ENCODE measurements around the gene TRAPPC5. TPM values are rescaled to one million over a fixed set of nuclear protein-coding genes. Genes with fewer than 3 reads are reported as not detected.

Gene TRAPPC5
- total and polyA plus RNA-seq, 5 donors = 93.4 to 121 (median 96.1) TPM

DNA sequence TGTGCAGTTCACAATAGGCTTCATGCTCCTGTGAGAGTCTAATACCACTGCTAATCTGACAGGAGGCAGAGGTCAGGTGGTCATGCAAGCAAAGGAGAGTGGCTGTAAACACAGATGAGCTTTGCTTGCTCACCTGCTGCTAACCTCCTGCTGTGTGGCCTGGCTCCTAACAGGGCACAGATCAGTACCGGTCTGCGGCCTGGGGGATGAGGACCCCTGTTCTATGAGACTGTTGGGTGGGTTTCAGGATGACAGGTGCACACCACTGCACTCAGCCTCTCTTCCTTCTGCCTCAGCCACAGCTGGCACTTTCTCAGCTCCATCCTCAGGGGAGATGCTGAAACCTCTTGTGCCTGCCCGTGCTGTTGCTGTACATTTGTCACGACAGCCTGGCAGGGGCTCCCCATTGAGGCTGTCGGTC, 41.6 kb downstream of the TRAPPC5 start:
- no peaks in the 10 kb centered on the region for H3K27me3 ChIP-seq (ENCODE audit: control insufficient read depth, insufficient read depth)
- no peak overlapping the region for H3K4me3 ChIP-seq (ENCODE audit: low read length)
- 56% methylated on average over 5 of the region's 5 CpGs for WGBS
- no peak for DNase-seq
- H3K4me1 ChIP-seq (ENCODE audit: control insufficient read depth, insufficient read depth, low read length) = no peaks in the 10 kb centered on the region
- no peaks in the 10 kb centered on the region for H3K9me3 ChIP-seq (ENCODE audit: control insufficient read depth, low read length)
- intact Hi-C loops (cut with DNase I) = no loop called here
- no peak for ATAC-seq
- H3K27ac ChIP-seq (ENCODE audit: low read length) = no peak overlapping the region

DNA sequence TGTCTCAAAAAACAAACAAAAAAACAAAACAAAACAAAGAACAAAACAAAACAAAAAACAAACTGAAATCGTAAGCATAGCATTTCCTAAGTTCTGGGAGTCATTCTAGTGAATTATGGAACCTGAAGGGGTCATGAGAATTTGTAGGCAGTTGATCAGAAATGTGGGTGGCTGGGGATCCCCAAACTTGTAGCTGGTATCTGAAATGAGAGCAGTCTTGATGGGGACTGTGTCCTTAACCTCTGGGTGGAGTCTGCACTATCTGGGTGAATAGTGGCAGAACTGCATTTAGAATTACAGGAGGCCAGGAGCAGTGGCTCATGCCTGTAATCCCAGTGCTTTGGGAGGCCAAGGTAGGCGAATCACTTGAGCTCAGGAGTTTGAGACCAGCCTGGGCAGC, 45.2 kb downstream of the TRAPPC5 start:
- Histone ChIP-seq H3K27ac (ENCODE audit: low read length) (no peak overlapping the region), H3K27me3 (ENCODE audit: control insufficient read depth, insufficient read depth) (peaks cover 2% of the 10 kb centered on the region), H3K4me3 (ENCODE audit: low read length) (no peak overlapping the region), H3K9me3 (ENCODE audit: control insufficient read depth, low read length) (no peaks in the 10 kb centered on the region), H3K4me1 (ENCODE audit: control insufficient read depth, insufficient read depth, low read length) (no peaks in the 10 kb centered on the region)
- ATAC-seq (no peak), DNase-seq (no peak)
- intact Hi-C loops (cut with DNase I) = no loop called here
- 48% methylated on average over 2 of the region's 2 CpGs for WGBS

- 17% methylated on average over 16 of the region's 16 CpGs for WGBS
- DNase-seq (peak in 1 of 3 donors; percentile 51), ATAC-seq (no peak)
- H3K27ac ChIP-seq (ENCODE audit: low read length) = no peak overlapping the region
- intact Hi-C loops (cut with DNase I) = no loop called here
- no peaks in the 10 kb centered on the region for H3K9me3 ChIP-seq (ENCODE audit: control insufficient read depth, low read length)
- H3K4me3 ChIP-seq (ENCODE audit: low read length) = no peak overlapping the region
- no peaks in the 10 kb centered on the region for H3K4me1 ChIP-seq (ENCODE audit: control insufficient read depth, insufficient read depth, low read length)
- peaks cover 2% of the 10 kb centered on the region for H3K27me3 ChIP-seq (ENCODE audit: control insufficient read depth, insufficient read depth)
Measured at GRCh38 chr19:7729211-7729610, 48.6 kb downstream of the TRAPPC5 start.

- intact Hi-C loops (cut with DNase I) = no loop called here
- DNase-seq (no peak), ATAC-seq (peak in 1 of 2 donors; percentile 20)
- WGBS = 6% methylated on average over 34 of the region's 34 CpGs
- Histone ChIP-seq H3K4me1 (ENCODE audit: control insufficient read depth, insufficient read depth, low read length) (no peaks in the 10 kb centered on the region), H3K27me3 (ENCODE audit: control insufficient read depth, insufficient read depth) (peaks cover 2% of the 10 kb centered on the region), H3K9me3 (ENCODE audit: control insufficient read depth, low read length) (no peaks in the 10 kb centered on the region), H3K4me3 (ENCODE audit: low read length) (no peak overlapping the region), H3K27ac (ENCODE audit: low read length) (no peak overlapping the region)
Measured at GRCh38 chr19:7729831-7730285, 49.2 kb downstream of the TRAPPC5 start.

- no peaks in the 10 kb centered on the region for H3K9me3 ChIP-seq (ENCODE audit: control insufficient read depth, low read length)
- peaks cover 2% of the 10 kb centered on the region for H3K27me3 ChIP-seq (ENCODE audit: control insufficient read depth, insufficient read depth)
- intact Hi-C loops (cut with DNase I) = no loop called here
- no peak overlapping the region for H3K4me3 ChIP-seq (ENCODE audit: low read length)
- H3K27ac ChIP-seq (ENCODE audit: low read length) = no peak overlapping the region
- WGBS = 4% methylated on average over 78 of the region's 78 CpGs
- DNase-seq (no peak), ATAC-seq (peak; percentile 16 to 28)
- no peaks in the 10 kb centered on the region for H3K4me1 ChIP-seq (ENCODE audit: control insufficient read depth, insufficient read depth, low read length)
Measured at GRCh38 chr19:7730286-7731217, 49.9 kb downstream of the TRAPPC5 start.

DNA sequence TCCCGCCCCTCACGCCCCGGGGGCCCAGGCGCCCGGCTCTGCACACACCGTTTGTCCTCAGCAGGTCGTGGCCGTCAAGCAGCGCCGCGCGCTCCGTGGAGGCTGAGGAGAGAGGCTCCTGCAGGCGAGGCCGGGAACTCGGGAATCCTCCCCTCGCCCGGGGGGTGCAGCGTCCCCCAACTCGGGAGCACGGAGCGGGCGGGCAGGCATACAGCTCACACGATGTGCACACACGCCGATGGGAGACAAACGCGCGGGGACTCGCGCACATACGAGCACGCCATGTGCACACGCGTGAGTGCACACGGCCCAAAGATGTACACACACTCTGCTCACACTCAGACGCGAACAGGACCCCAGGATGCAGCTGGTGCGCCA, 50.6 kb downstream of the TRAPPC5 start:
- ATAC-seq = no peak
- 58% methylated on average over 39 of the region's 39 CpGs for WGBS
- H3K27ac ChIP-seq (ENCODE audit: low read length) = no peak overlapping the region
- H3K27me3 ChIP-seq (ENCODE audit: control insufficient read depth, insufficient read depth) = peaks cover 2% of the 10 kb centered on the region
- peak in 1 of 3 donors; percentile 58 for DNase-seq
- no peaks in the 10 kb centered on the region for H3K4me1 ChIP-seq (ENCODE audit: control insufficient read depth, insufficient read depth, low read length)
- H3K9me3 ChIP-seq (ENCODE audit: control insufficient read depth, low read length) = no peaks in the 10 kb centered on the region
- no peak overlapping the region for H3K4me3 ChIP-seq (ENCODE audit: low read length)
- intact Hi-C loops (cut with DNase I) = no loop called here

GRCh38 chr19:7731615-7732014, 51.0 kb downstream of the TRAPPC5 start:
- H3K27me3 ChIP-seq (ENCODE audit: control insufficient read depth, insufficient read depth) = peaks cover 2% of the 10 kb centered on the region
- ATAC-seq (no peak), DNase-seq (no peak)
- no peaks in the 10 kb centered on the region for H3K4me1 ChIP-seq (ENCODE audit: control insufficient read depth, insufficient read depth, low read length)
- no peak overlapping the region for H3K4me3 ChIP-seq (ENCODE audit: low read length)
- 70% methylated on average over 5 of the region's 5 CpGs for WGBS
- intact Hi-C loops (cut with DNase I) = no loop called here
- H3K27ac ChIP-seq (ENCODE audit: low read length) = no peak overlapping the region
- no peaks in the 10 kb centered on the region for H3K9me3 ChIP-seq (ENCODE audit: control insufficient read depth, low read length)

DNA sequence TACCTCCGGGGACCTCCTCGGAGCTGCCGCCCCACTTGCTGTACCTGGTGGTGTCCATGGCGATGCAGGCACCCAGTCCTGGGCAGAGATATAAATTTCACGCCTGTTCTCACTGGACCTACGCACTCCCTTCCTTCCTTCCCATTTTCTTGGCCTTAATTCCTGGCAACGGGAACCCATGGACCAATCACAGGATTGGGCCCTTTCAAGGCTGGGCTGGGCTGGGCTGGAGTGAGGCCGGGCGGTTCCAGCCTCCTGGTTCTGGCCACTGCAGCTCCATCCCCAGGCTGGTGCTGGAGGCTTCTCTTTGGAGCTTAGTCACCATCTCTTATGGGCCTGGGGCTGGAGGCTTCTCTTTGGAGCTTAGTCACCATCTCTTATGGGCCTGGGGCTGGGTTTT, 51.4 kb downstream of the TRAPPC5 start, which contains the start of gene CLEC4G:
Gene CLEC4G (minus strand): TSS at position 66 of the 400 bp plus-strand sequence. CDS start 8 bp downstream, at position 58.
- DNase-seq = no peak
- Histone ChIP-seq H3K4me1 (ENCODE audit: control insufficient read depth, insufficient read depth, low read length) (no peaks in the 10 kb centered on the region), H3K4me3 (ENCODE audit: low read length) (no peak within 1 kb of the TSS), H3K9me3 (ENCODE audit: control insufficient read depth, low read length) (no peaks in the 10 kb centered on the region), H3K27me3 (ENCODE audit: control insufficient read depth, insufficient read depth) (peaks cover 2% of the 10 kb centered on the region), H3K27ac (ENCODE audit: low read length) (no peak within 1 kb of the TSS)
- ATAC-seq = no peak
- intact Hi-C loops (cut with DNase I) = no loop called here
- 49% methylated on average over 9 of the region's 9 CpGs for WGBS

DNA sequence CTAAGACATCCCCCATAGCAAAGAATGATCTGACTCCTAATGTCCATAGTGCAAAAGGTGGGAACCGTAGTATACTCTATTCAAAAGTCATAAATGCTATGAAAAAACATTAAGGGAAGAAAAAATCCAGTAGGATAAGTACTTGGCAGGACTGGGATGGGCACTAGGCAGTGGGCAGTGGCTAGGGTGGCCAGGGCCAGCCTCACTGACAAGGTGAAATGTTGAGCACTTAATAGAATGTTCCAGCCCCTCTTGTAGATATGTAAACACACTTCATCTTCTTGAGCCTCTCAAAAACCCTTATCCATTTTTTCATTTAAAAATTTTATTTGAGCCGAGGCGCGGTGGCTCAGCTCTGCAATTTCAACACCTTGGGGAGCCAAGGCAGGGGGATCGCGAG, 52.7 kb downstream of the TRAPPC5 start:
- 74% methylated on average over 6 of the region's 6 CpGs for WGBS
- intact Hi-C loops (cut with DNase I) = no loop called here
- H3K27me3 ChIP-seq (ENCODE audit: control insufficient read depth, insufficient read depth) = no peaks in the 10 kb centered on the region
- no peaks in the 10 kb centered on the region for H3K9me3 ChIP-seq (ENCODE audit: control insufficient read depth, low read length)
- ATAC-seq = no peak
- no peak overlapping the region for H3K4me3 ChIP-seq (ENCODE audit: low read length)
- no peak overlapping the region for H3K27ac ChIP-seq (ENCODE audit: low read length)
- no peaks in the 10 kb centered on the region for H3K4me1 ChIP-seq (ENCODE audit: control insufficient read depth, insufficient read depth, low read length)
- DNase-seq = no peak

- no peak for DNase-seq
- 45% methylated on average over 12 of the region's 12 CpGs for WGBS
- peak in 1 of 2 donors; percentile 15 for ATAC-seq
- Histone ChIP-seq H3K27ac (ENCODE audit: low read length) (no peak overlapping the region), H3K9me3 (ENCODE audit: control insufficient read depth, low read length) (no peaks in the 10 kb centered on the region), H3K4me1 (ENCODE audit: control insufficient read depth, insufficient read depth, low read length) (no peaks in the 10 kb centered on the region), H3K4me3 (ENCODE audit: low read length) (no peak overlapping the region), H3K27me3 (ENCODE audit: control insufficient read depth, insufficient read depth) (no peaks in the 10 kb centered on the region)
- intact Hi-C loops (cut with DNase I) = no loop called here
Measured at GRCh38 chr19:7734220-7735203, 53.9 kb downstream of the TRAPPC5 start.

GRCh38 chr19:7736148-7736547, 55.5 kb downstream of the TRAPPC5 start:
- H3K9me3 ChIP-seq (ENCODE audit: control insufficient read depth, low read length) = no peaks in the 10 kb centered on the region
- no peak overlapping the region for H3K27ac ChIP-seq (ENCODE audit: low read length)
- 68% methylated on average over 1 of the region's 1 CpG for WGBS
- H3K4me1 ChIP-seq (ENCODE audit: control insufficient read depth, insufficient read depth, low read length) = no peaks in the 10 kb centered on the region
- ATAC-seq = no peak
- H3K27me3 ChIP-seq (ENCODE audit: control insufficient read depth, insufficient read depth) = no peaks in the 10 kb centered on the region
- intact Hi-C loops (cut with DNase I) = no loop called here
- H3K4me3 ChIP-seq (ENCODE audit: low read length) = no peak overlapping the region
- no peak for DNase-seq

All from right cardiac atrium (tissue), 5 donors.